Colonic mucosa (tissue), 4 donors: Measurements from ENCODE around the gene PKMYT1. TPM values are rescaled to one million over a fixed set of nuclear protein-coding genes. Genes with fewer than 3 reads are reported as not detected.

Experiments
- DNase-seq: peaks from one replicate; pipeline ENCODE4 v3.0.0-alpha.2; 2020
- H3K27ac ChIP-seq: fragments of 200-600 bp; one replicate; pipeline ENCODE4 v1.8.0; 2021
- H3K27me3 ChIP-seq: fragments of 200-600 bp; one replicate; pipeline ENCODE4 v1.8.0; 2021
- H3K36me3 ChIP-seq: fragments of 200-600 bp; one replicate; pipeline ENCODE4 v1.8.0; 2021
- H3K4me1 ChIP-seq: fragments of 200-600 bp; one replicate; pipeline ENCODE4 v1.8.0; 2021; ENCODE audit warnings: mild to moderate bottlenecking
- H3K4me3 ChIP-seq: fragments of 200-600 bp; one replicate; pipeline ENCODE4 v1.8.0; 2021
- H3K9ac ChIP-seq, 2 donors: one replicate each; pipeline ENCODE4 v1.7.0; 2013; ENCODE audit warnings: control low read depth in 2 of 2, low read depth in 2 of 2, low read length in 2 of 2
- H3K9me3 ChIP-seq: fragments of 200-600 bp; one replicate; pipeline ENCODE4 v1.8.0; 2021
- CTCF ChIP-seq: fragments of 200-600 bp; IDR thresholded peaks from one replicate; pipeline ENCODE4 v1.8.0; 2022; ENCODE audit warnings: antibody characterized with exemption, mild to moderate bottlenecking
- intact Hi-C: fragments of 100-400 bp; cut with DNase I; formaldehyde crosslinking; loops from one replicate; pipeline ENCODE4 v1.14.1; 2022
- total RNA-seq, 2 donors: library from RNA; stranded (reverse); fragmentation: NEBNext Ultra II Directional in 1 of 2; extraction: Animal tissue kit (Norgen Biotek cat#: 25700) in 1 of 2; gene quantifications; one replicate each; pipeline ENCODE4 v1.2.1, GENCODE V29; 2021
- donor health status: healthy.
- donor health status: DM: no; HTN: no; CAD: no.
- donor health status: DM: no; HTN: no; CAD: no.

Gene PKMYT1
- total RNA-seq, 2 donors from 2014 or later: 9.5 to 76.6 TPM

GRCh38 chr16:2996298-2996697 lies 16.1 kb upstream of the PKMYT1 start:
- no peak for TF ChIP-seq CTCF
- no peaks in the 10 kb centered on the region for H3K4me1 ChIP-seq
- no peak overlapping the region for H3K4me3 ChIP-seq
- intact Hi-C loops: no loop called here
- H3K9ac ChIP-seq: no peak overlapping the region
- DNase-seq: no peak
- no peaks in the 10 kb centered on the region for H3K36me3 ChIP-seq
- H3K9me3 ChIP-seq: no peaks in the 10 kb centered on the region
- H3K27me3 ChIP-seq: no peaks in the 10 kb centered on the region
- no peak overlapping the region for H3K27ac ChIP-seq

GRCh38 chr16:2992383-2993081 lies 12.3 kb upstream of the PKMYT1 start:
- no peak overlapping the region for H3K9ac ChIP-seq
- TF ChIP-seq CTCF: no peak
- no peak for DNase-seq
- H3K4me1 ChIP-seq: no peaks in the 10 kb centered on the region
- no peaks in the 10 kb centered on the region for H3K9me3 ChIP-seq
- no peak overlapping the region for H3K27ac ChIP-seq
- no peak overlapping the region for H3K4me3 ChIP-seq
- H3K27me3 ChIP-seq: no peaks in the 10 kb centered on the region
- H3K36me3 ChIP-seq: no peaks in the 10 kb centered on the region
- intact Hi-C loops: no loop called here

- H3K27me3 ChIP-seq: no peaks in the 10 kb centered on the region
- intact Hi-C loops: no loop called here
- H3K9me3 ChIP-seq: no peaks in the 10 kb centered on the region
- no peaks in the 10 kb centered on the region for H3K4me1 ChIP-seq
- no peak overlapping the region for H3K27ac ChIP-seq
- no peak for TF ChIP-seq CTCF
- H3K9ac ChIP-seq: no peak overlapping the region
- H3K4me3 ChIP-seq: no peak overlapping the region
- H3K36me3 ChIP-seq: no peaks in the 10 kb centered on the region
- DNase-seq: peak; percentile 45
Observed at GRCh38 chr16:2991566-2992261, 11.5 kb upstream of the PKMYT1 start.

- H3K4me1 ChIP-seq: no peaks in the 10 kb centered on the region
- no peaks in the 10 kb centered on the region for H3K36me3 ChIP-seq
- H3K27ac ChIP-seq: no peak overlapping the region
- H3K9ac ChIP-seq: no peak overlapping the region
- no peaks in the 10 kb centered on the region for H3K27me3 ChIP-seq
- no peak overlapping the region for H3K4me3 ChIP-seq
- DNase-seq: peak; percentile 55
- H3K9me3 ChIP-seq: no peaks in the 10 kb centered on the region
- no peak for TF ChIP-seq CTCF
- intact Hi-C loops: no loop called here
Observed at GRCh38 chr16:2990891-2991290, 10.6 kb upstream of the PKMYT1 start.

GRCh38 chr16:2988590-2989099 lies 8.4 kb upstream of the PKMYT1 start:
- H3K27ac ChIP-seq: no peak overlapping the region
- H3K9me3 ChIP-seq: no peaks in the 10 kb centered on the region
- no peak for DNase-seq
- no peaks in the 10 kb centered on the region for H3K36me3 ChIP-seq
- peaks cover 3% of the 10 kb centered on the region for H3K4me1 ChIP-seq
- intact Hi-C loops: no loop called here
- H3K9ac ChIP-seq: no peak overlapping the region
- no peaks in the 10 kb centered on the region for H3K27me3 ChIP-seq
- H3K4me3 ChIP-seq: no peak overlapping the region
- no peak for TF ChIP-seq CTCF
